ENCODE data around the gene PSMB3. TPM values are rescaled to one million over a fixed set of nuclear protein-coding genes. Genes with fewer than 3 reads are reported as not detected.

The PSMB3 gene
- total and polyA plus RNA-seq, 2 donors (not counting 1 experiment from before 2014, with no cell fraction given): 210 to 299 TPM

DNA sequence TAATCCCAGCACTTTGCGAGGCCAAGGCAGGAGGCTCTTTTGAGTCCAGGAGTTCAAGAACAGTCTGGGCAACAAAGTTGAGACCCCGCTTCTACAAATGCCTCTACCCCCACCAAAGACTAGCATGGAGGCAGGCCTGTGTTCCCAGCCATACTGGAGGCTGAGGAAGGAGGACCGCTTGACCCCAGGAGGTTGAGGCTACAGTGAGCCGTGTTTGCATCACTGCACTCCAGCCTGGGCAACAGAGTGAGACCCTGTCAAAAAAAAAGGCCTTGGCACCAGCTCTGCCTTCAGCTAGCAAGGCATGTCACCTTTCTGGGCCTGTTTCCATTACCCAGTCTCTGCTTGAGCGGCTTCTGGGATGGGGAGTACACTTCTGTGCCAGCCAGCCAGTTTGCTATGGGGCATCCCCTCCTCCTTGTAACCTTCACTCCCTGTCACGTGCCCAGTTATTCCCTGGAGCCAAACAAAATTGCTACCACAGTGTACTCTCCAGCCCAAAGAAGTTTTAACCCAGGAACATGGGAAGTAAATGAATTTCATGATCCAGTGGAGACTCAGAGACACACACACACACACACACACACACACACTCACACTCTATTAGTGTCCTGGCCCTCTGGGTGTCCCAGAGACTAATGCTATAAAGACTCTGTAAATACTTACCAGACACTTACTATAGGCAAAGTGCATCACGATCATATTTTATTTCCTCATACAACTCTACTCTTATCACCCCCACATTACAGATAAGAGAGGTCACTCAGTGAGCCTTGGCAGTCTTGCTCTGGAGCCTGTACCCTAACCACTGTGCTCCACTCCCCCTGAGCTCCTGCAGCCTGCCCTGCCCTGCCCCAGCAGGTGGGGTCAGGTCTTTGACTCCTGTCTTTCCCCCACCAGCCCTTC lies 19.9 kb upstream of the PSMB3 start:
- no peak for DNase-seq (ENCODE audit: low read depth in 2 of 2)
- Histone ChIP-seq H4K20me1 (ENCODE audit: control insufficient read depth, extremely low read depth, insufficient read depth, low read length) (no peaks in the 10 kb centered on the region), H3K4me1 (ENCODE audit: control insufficient read depth, extremely low read depth, insufficient read depth, low read length) (peaks cover 10% of the 10 kb centered on the region), H3K79me2 (ENCODE audit: control insufficient read depth, insufficient read depth, low read length) (peaks cover 12% of the 10 kb centered on the region), H3K9me3 (ENCODE audit: control insufficient read depth, insufficient read depth, low read depth, low read length) (no peaks in the 10 kb centered on the region), H3K9ac (ENCODE audit: insufficient read depth, low read length) (no peak overlapping the region), H3K4me2 (ENCODE audit: extremely low read depth, insufficient read depth, low read length) (no peak overlapping the region), H3K27me3 (ENCODE audit: control insufficient read depth, insufficient read depth, low read length) (no peaks in the 10 kb centered on the region), H2AFZ (ENCODE audit: low read length) (no peak overlapping the region), H3K27ac (ENCODE audit: insufficient read depth, low read length) (no peak overlapping the region), H3K36me3 (ENCODE audit: control insufficient read depth, insufficient read depth, low read length) (peaks cover 21% of the 10 kb centered on the region), H3K4me3 (replicated peaks in 1 of 4; ENCODE audit: control extremely low read depth in 1 of 4, insufficient read depth in 1 of 4, low read depth in 3 of 4, low read length in 4 of 4) (no peak overlapping the region)
- no peak for TF ChIP-seq EZH2 (IDR thresholded peaks at IDR 0.05; ENCODE audit: low read length, missing control alignments)
- TF ChIP-seq, protein P1, sequence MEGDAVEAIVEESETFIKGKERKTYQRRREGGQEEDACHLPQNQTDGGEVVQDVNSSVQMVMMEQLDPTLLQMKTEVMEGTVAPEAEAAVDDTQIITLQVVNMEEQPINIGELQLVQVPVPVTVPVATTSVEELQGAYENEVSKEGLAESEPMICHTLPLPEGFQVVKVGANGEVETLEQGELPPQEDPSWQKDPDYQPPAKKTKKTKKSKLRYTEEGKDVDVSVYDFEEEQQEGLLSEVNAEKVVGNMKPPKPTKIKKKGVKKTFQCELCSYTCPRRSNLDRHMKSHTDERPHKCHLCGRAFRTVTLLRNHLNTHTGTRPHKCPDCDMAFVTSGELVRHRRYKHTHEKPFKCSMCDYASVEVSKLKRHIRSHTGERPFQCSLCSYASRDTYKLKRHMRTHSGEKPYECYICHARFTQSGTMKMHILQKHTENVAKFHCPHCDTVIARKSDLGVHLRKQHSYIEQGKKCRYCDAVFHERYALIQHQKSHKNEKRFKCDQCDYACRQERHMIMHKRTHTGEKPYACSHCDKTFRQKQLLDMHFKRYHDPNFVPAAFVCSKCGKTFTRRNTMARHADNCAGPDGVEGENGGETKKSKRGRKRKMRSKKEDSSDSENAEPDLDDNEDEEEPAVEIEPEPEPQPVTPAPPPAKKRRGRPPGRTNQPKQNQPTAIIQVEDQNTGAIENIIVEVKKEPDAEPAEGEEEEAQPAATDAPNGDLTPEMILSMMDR (conservative IDR thresholded peaks at IDR 0.05 in 1 of 2, IDR thresholded peaks at IDR 0.05 in 1 of 2; ENCODE audit: low read depth in 1 of 2, low read length in 2 of 2): no peak

DNA sequence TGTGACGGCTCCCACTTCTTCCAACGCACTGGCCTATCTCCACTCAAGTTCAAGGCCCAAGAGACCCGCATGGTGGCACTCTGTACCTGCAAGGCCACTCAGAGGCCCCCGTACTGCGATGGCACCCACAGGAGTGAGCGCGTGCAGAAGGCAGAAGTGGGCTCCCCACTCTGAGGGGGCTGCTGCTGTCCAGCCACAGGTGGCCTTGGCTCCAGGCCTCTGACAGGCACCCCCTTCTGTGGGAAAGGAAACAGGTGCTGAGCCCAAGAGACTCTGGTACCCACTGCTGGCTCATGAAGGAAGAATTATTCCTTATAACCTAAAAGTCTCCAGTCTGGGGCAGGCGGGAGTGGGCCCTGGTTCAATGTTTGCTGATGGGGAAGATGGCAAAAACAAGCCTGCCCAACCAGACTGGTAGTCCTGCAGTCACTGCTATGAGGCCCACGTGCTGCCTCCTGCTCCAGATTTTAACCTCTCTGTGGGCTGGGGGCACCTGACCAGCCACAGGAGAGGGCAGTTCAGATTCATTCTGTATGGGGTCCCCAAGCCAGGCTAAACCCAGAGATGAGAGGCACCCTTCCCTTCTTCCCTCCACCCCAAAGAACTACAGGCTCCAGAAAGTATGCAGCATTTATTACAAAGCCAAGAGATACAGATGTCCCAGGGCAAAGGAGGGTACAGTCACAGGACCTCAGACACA lies 19.1 kb upstream of the PSMB3 start:
- H3K36me3 ChIP-seq (ENCODE audit: control insufficient read depth, insufficient read depth, low read length): peaks cover 22% of the 10 kb centered on the region
- H3K4me1 ChIP-seq (ENCODE audit: control insufficient read depth, extremely low read depth, insufficient read depth, low read length): peaks cover 10% of the 10 kb centered on the region
- no peaks in the 10 kb centered on the region for H3K9me3 ChIP-seq (ENCODE audit: control insufficient read depth, insufficient read depth, low read depth, low read length)
- H3K9ac ChIP-seq (ENCODE audit: insufficient read depth, low read length): no peak overlapping the region
- H3K4me2 ChIP-seq (ENCODE audit: extremely low read depth, insufficient read depth, low read length): no peak overlapping the region
- no peaks in the 10 kb centered on the region for H3K27me3 ChIP-seq (ENCODE audit: control insufficient read depth, insufficient read depth, low read length)
- H3K4me3 ChIP-seq (replicated peaks in 1 of 4; ENCODE audit: control extremely low read depth in 1 of 4, insufficient read depth in 1 of 4, low read depth in 3 of 4, low read length in 4 of 4): no peak overlapping the region
- H2AFZ ChIP-seq (ENCODE audit: low read length): no peak overlapping the region
- TF ChIP-seq, protein P1 (conservative IDR thresholded peaks at IDR 0.05 in 1 of 2, IDR thresholded peaks at IDR 0.05 in 1 of 2; ENCODE audit: low read depth in 1 of 2, low read length in 2 of 2): no peak
- no peak for TF ChIP-seq EZH2 (IDR thresholded peaks at IDR 0.05; ENCODE audit: low read length, missing control alignments)
- H3K79me2 ChIP-seq (ENCODE audit: control insufficient read depth, insufficient read depth, low read length): peaks cover 12% of the 10 kb centered on the region
- no peak for DNase-seq (ENCODE audit: low read depth in 2 of 2)
- no peaks in the 10 kb centered on the region for H4K20me1 ChIP-seq (ENCODE audit: control insufficient read depth, extremely low read depth, insufficient read depth, low read length)
- H3K27ac ChIP-seq (ENCODE audit: insufficient read depth, low read length): no peak overlapping the region

Measured in fibroblast of lung (primary cell).